ENCODE measurements around the gene TMEM170B. TPM values are rescaled to one million over a fixed set of nuclear protein-coding genes. Genes with fewer than 3 reads are reported as not detected.

TMEM170B gene
- total and polyA plus RNA-seq, 2 of the 8 experiments (the other 6 are each of a cell fraction or from before 2014, with no cell fraction given): 0.80 to 4.3 TPM

DNA sequence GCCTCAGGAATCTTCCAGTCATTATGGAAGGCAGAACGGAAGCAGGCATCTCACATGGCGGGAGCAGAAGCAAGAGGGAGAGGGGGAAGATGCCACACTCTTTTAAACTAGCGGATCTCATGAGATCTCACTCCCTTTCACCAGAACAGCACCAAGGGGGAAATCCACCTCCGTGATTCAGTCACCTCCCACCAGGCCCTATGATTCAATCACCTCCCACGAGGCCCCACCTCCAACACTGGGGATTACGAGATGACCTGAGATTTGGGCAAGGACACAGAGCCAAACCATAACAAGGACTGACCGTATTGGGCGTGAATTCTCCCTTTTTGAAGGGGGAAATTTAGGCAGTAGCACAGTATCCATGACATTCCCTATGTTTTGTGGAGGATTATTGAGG is 88.8 kb downstream of the TMEM170B start:
- no peaks in the 10 kb centered on the region for H4K20me1 ChIP-seq (replicated peaks in 1 of 2; ENCODE audit: control insufficient read depth in 1 of 2, insufficient read depth in 2 of 2, low read length in 2 of 2)
- H3K23ac ChIP-seq (ENCODE audit: insufficient read length): no peak overlapping the region
- H3K23me2 ChIP-seq (ENCODE audit: low read depth, low read length): no peaks in the 10 kb centered on the region
- ChIA-PET CTCF (ENCODE audit: partially characterized antibody) (no interaction called here), POLR2A (ENCODE audit: partially characterized antibody) (no interaction called here)
- WGBS, 2 experiments (ENCODE audit: extremely low coverage in 1 of 2, insufficient coverage in 1 of 2, insufficient read length in 1 of 2, insufficient replicate concordance in 2 of 2, low coverage in 1 of 2, low lambda C conversion rate in 2 of 2, missing lambda C conversion rate in 1 of 2): 93% methylated on average over 8 of the region's 8 CpGs; no CpG with 5 or more reads in 1 of the 2 experiments
- H2BK20ac ChIP-seq (ENCODE audit: low read length): no peak overlapping the region
- no peak overlapping the region for H2BK12ac ChIP-seq (ENCODE audit: low read depth, low read length)
- 0 out of 4 replicates have a peak, but pooled peaks cover 0 to 3% of the 10 kb centered on the region in 2 experiments for H3K9me3 ChIP-seq (ENCODE audit: insufficient read depth in 2 of 2, low read depth in 1 of 2, low read length in 1 of 2)
- DNase-seq (ENCODE audit: low read depth in 1 of 2, low spot score in 2 of 2) (no peak), FAIRE-seq (no peak)
- H3K27ac ChIP-seq (ENCODE audit: low read depth, low read length): no peak overlapping the region
- no peaks in the 10 kb centered on the region for H3K27me3 ChIP-seq (replicated peaks in 1 of 4; ENCODE audit: control insufficient read depth in 3 of 4, extremely low read depth in 1 of 4, insufficient read depth in 3 of 4, low read length in 3 of 4)
- no peak overlapping the region for H2AK5ac ChIP-seq (ENCODE audit: low read depth, low read length)
- H3K36me3 ChIP-seq (ENCODE audit: control insufficient read depth in 2 of 4, insufficient read depth in 4 of 4, low read length in 3 of 4): no peaks in the 10 kb centered on the region
- H3K79me1 ChIP-seq (ENCODE audit: low read depth, low read length): no peaks in the 10 kb centered on the region
- H3K56ac ChIP-seq (replicated peaks; ENCODE audit: insufficient read length, low read depth, low read length): no peak overlapping the region
- no peak overlapping the region for H3K9ac ChIP-seq (replicated peaks in 1 of 4; ENCODE audit: extremely low read depth in 1 of 4, low read depth in 3 of 4, low read length in 3 of 4)
- no peak overlapping the region for H3K14ac ChIP-seq (ENCODE audit: insufficient read length)
- no peak overlapping the region for H3K4me3 ChIP-seq (ENCODE audit: extremely low read depth in 1 of 4, insufficient read depth in 2 of 4, low read depth in 3 of 4, low read length in 4 of 4)
- H4K91ac ChIP-seq (replicated peaks; ENCODE audit: insufficient read length, low read length): no peak overlapping the region
- H3K4ac ChIP-seq (replicated peaks; ENCODE audit: insufficient read length, low read depth, low read length): no peak overlapping the region
- TF ChIP-seq JUN (IDR thresholded peaks at IDR 0.05; ENCODE audit: low read depth, low read length) (no peak), EZH2 (IDR thresholded peaks at IDR 0.05; ENCODE audit: low read depth, low read length, severe bottlenecking) (no peak), YY1 (IDR thresholded peaks at IDR 0.05; ENCODE audit: low read depth, low read length) (no peak), TEAD4 (IDR thresholded peaks at IDR 0.05; ENCODE audit: low read depth, low read length) (no peak), SP4 (IDR thresholded peaks at IDR 0.05; ENCODE audit: low read length) (no peak), RBBP5 (IDR thresholded peaks at IDR 0.05; ENCODE audit: borderline replicate concordance, low read depth, low read length) (no peak), BRCA1 (IDR thresholded peaks at IDR 0.05; ENCODE audit: low read depth, low read length) (no peak)
- TF ChIP-seq, protein P1, sequence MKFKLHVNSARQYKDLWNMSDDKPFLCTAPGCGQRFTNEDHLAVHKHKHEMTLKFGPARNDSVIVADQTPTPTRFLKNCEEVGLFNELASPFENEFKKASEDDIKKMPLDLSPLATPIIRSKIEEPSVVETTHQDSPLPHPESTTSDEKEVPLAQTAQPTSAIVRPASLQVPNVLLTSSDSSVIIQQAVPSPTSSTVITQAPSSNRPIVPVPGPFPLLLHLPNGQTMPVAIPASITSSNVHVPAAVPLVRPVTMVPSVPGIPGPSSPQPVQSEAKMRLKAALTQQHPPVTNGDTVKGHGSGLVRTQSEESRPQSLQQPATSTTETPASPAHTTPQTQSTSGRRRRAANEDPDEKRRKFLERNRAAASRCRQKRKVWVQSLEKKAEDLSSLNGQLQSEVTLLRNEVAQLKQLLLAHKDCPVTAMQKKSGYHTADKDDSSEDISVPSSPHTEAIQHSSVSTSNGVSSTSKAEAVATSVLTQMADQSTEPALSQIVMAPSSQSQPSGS (IDR thresholded peaks at IDR 0.05; ENCODE audit: low read length): no peak
- H3K79me2 ChIP-seq (ENCODE audit: control insufficient read depth in 1 of 2, insufficient read depth in 2 of 2, low read length in 2 of 2): no peaks in the 10 kb centered on the region
- H2BK5ac ChIP-seq (ENCODE audit: low read depth, low read length): no peak overlapping the region
- H3K4me2 ChIP-seq (ENCODE audit: insufficient read depth in 1 of 2, low read depth in 2 of 2, low read length in 2 of 2): no peak overlapping the region
- no peaks in the 10 kb centered on the region for H3K4me1 ChIP-seq (replicated peaks in 1 of 4; ENCODE audit: control insufficient read depth in 3 of 4, insufficient read depth in 4 of 4, low read length in 3 of 4)
- H2AFZ ChIP-seq (ENCODE audit: low read length): no peak overlapping the region
- no peak overlapping the region for H2BK120ac ChIP-seq (replicated peaks; ENCODE audit: low read depth, low read length)
- H4K8ac ChIP-seq (ENCODE audit: extremely low read depth, insufficient read depth, low read length): no peak overlapping the region
- H4K5ac ChIP-seq (ENCODE audit: insufficient read length, low read depth, low read length): no peak overlapping the region
- no peak overlapping the region for H2BK15ac ChIP-seq (ENCODE audit: low read length)
- no peak overlapping the region for H3K18ac ChIP-seq (ENCODE audit: extremely low read depth, low read length)
